ENCODE measurements around the gene LIF.

The LIF gene

GRCh38 chr22:30245985-30246813, at the start of gene LIF:
Gene LIF, minus strand, starts transcription at chr22:30246759. Its CDS starts 64 bp downstream, at chr22:30246695.
- peak; percentile 81 for DNase-seq

- no peak for DNase-seq
Observed at GRCh38 chr22:30296324-30296723, 49.8 kb upstream of the LIF start.

- no peak for DNase-seq
Observed at GRCh38 chr22:30295576-30295975, 49.0 kb upstream of the LIF start.

- no peak for DNase-seq
Observed at GRCh38 chr22:30294830-30295229, 48.3 kb upstream of the LIF start.

- DNase-seq = no peak
Observed at GRCh38 chr22:30294066-30294465, 47.5 kb upstream of the LIF start.

- no peak for DNase-seq
Observed at GRCh38 chr22:30293026-30293425, 46.5 kb upstream of the LIF start.

GRCh38 chr22:30292069-30292970, 45.8 kb upstream of the LIF start:
- DNase-seq = no peak

GRCh38 chr22:30291058-30291892, 44.7 kb upstream of the LIF start:
- DNase-seq = no peak

GRCh38 chr22:30290342-30291057, 43.9 kb upstream of the LIF start:
- no peak for DNase-seq

GRCh38 chr22:30289980-30290313, 43.4 kb upstream of the LIF start:
- no peak for DNase-seq

GRCh38 chr22:30289141-30289979, 42.8 kb upstream of the LIF start, which contains the start of gene CASTOR1:
Gene CASTOR1, minus strand, starts transcription at chr22:30289505. Its CDS starts 8 bp downstream, at chr22:30289497.
- DNase-seq = peak; percentile 96

- no peak for DNase-seq
Observed at GRCh38 chr22:30288419-30289140, 42.0 kb upstream of the LIF start.

GRCh38 chr22:30287648-30288418, 41.3 kb upstream of the LIF start:
- DNase-seq = peak; percentile 95

- peak; percentile 97 for DNase-seq
Observed at GRCh38 chr22:30286813-30287647, 40.5 kb upstream of the LIF start.

- DNase-seq = no peak
Observed at GRCh38 chr22:30286331-30286730, 39.8 kb upstream of the LIF start.

GRCh38 chr22:30285846-30286200, 39.3 kb upstream of the LIF start:
- no peak for DNase-seq

GRCh38 chr22:30285176-30285845, 38.8 kb upstream of the LIF start:
- DNase-seq = no peak

- DNase-seq = no peak
Observed at GRCh38 chr22:30284666-30285065, 38.1 kb upstream of the LIF start.

All from activated CD8-positive, alpha-beta memory T cell treated with anti-CD3 and anti-CD28 coated beads for 24 hours (primary cell).